Measurements from ENCODE around the gene CD300LG. TPM values are rescaled to one million over a fixed set of nuclear protein-coding genes. Genes with fewer than 3 reads are reported as not detected.
"Not testable (repeated sequence)": the region's sequence is repeated elsewhere in the genome, so short reads cannot be mapped to it uniquely, and the experiment has no call there.

CD300LG gene, protein sequence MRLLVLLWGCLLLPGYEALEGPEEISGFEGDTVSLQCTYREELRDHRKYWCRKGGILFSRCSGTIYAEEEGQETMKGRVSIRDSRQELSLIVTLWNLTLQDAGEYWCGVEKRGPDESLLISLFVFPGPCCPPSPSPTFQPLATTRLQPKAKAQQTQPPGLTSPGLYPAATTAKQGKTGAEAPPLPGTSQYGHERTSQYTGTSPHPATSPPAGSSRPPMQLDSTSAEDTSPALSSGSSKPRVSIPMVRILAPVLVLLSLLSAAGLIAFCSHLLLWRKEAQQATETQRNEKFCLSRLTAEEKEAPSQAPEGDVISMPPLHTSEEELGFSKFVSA
- total RNA-seq (under 1 TPM; 0.09 to 0.69 (median 0.37) TPM), polyA plus RNA-seq (1 to 10 TPM in 1 of 2 donors, under 1 TPM in 1; 0.47 to 4.3 TPM)

DNA sequence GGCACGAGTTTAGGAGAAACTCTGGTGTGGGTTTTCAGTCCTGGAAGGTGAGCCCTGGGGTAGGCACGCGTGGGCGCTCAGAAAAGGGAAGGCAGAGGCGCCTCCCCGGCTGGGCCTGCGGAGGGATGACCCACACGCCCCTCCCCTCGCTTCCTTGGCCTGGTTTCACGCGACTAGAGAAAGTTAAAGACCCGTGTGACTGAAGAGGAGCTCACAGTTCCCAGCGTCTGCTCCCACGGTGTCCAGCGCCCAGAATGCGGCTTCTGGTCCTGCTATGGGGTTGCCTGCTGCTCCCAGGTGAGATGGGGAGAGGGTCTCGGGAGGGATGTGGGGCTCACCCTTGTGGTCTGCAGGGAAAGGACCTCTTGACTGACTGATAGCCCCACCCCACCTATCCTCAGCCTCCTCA lies at the start of gene CD300LG:
CD300LG (plus strand) TSS at position 214 of the 409 bp plus-strand sequence; CDS start at position 255, 41 bp downstream.
- Histone ChIP-seq H3K9me3 (no peaks in the 10 kb centered on the region), H3K27me3 (no peaks in the 10 kb centered on the region), H3K4me3 (no peak within 1 kb of the TSS), H3K36me3 (no peaks in the 10 kb centered on the region), H3K27ac (peak within 1 kb of the TSS in 3 of 4 donors; percentile 29 to 47 (median 46)), H3K4me1 (peaks cover 0 to 5% (median 0%) of the 10 kb centered on the region in 3 donors)
- intact Hi-C loops (cut with DNase I) = no loop called here
- 43 to 45% methylated on average over 17 of the region's 17 CpGs for WGBS, 2 donors
- DNase-seq = peak in 1 of 6 donors; percentile 40
- no peak for FAIRE-seq
- TF ChIP-seq, protein P1, sequence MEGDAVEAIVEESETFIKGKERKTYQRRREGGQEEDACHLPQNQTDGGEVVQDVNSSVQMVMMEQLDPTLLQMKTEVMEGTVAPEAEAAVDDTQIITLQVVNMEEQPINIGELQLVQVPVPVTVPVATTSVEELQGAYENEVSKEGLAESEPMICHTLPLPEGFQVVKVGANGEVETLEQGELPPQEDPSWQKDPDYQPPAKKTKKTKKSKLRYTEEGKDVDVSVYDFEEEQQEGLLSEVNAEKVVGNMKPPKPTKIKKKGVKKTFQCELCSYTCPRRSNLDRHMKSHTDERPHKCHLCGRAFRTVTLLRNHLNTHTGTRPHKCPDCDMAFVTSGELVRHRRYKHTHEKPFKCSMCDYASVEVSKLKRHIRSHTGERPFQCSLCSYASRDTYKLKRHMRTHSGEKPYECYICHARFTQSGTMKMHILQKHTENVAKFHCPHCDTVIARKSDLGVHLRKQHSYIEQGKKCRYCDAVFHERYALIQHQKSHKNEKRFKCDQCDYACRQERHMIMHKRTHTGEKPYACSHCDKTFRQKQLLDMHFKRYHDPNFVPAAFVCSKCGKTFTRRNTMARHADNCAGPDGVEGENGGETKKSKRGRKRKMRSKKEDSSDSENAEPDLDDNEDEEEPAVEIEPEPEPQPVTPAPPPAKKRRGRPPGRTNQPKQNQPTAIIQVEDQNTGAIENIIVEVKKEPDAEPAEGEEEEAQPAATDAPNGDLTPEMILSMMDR (IDR thresholded peaks at IDR 0.05) = no peak
- ATAC-seq = peak in 2 of 4 donors; percentile 15 to 25

DNA sequence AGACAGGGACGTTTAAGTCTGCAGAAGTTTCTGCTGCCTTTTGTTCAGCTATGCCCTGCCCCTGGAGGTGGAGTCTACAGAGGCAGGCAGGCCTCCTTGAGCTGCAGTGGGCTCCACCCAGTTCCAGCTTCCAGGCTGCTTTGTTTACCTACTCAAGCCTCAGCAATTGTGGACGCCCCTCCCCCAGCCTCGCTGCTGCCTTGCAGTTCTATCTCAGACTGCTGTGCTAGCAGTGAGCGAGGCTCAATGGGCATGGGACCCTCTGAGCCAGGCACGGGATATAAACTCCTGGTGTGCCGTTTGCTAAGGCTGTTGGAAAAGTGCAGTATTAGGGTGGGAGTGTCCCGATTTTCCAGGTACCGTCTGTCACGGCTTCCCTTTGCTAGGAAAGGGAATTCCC lies 49.0 kb upstream of the CD300LG start:
- ATAC-seq; H3K27me3 ChIP-seq; H3K27ac ChIP-seq; H3K4me1 ChIP-seq; H3K36me3 ChIP-seq; H3K4me3 ChIP-seq; intact Hi-C loops (cut with DNase I); H3K9me3 ChIP-seq; DNase-seq; FAIRE-seq: not testable (repeated sequence)
- WGBS, 2 donors = 76 to 85% methylated on average over 8 to 9 of the region's 9 CpGs

DNA sequence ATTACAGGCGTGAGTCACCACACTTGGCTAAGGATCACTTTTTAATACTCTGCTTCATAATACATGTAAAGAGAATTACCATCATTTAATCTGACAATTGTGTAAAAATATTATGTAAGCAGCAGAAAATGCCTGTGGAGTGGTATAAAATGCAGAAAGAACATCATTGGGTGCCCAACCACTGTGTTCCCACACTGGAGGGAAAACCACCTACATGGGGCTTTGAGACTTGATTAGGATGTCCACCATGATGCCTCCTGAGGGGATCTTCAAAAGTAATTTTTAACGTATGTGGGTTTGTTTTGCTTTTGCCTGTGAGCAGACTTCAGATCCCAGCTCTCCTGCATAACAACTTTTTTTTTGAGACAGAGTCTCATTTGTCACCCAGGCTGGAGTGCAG lies 47.9 kb upstream of the CD300LG start:
- TF ChIP-seq, protein P1 (IDR thresholded peaks at IDR 0.05) = no peak
- intact Hi-C loops (cut with DNase I) = no loop called here
- WGBS, 2 donors = 76 to 77% methylated on average over 2 of the region's 2 CpGs

DNA sequence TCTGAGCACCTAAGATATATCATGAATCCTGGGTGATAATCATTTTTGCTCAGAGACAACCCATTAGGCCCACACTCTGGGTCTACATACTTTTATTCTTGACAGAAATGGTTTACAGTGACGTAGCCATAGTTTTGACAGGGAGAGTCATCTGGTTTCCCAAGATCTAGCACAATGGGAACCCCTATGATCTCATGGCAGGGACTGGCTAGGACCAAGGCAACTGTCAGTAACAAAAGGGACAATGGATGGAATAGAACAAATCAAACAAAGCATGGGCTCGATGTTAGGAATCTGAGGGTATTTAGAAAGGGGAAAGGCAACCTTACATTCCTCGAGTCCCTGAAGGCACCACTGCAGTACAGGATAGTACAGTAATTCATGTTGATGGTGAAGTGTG lies 46.2 kb upstream of the CD300LG start:
- ATAC-seq = no peak
- Histone ChIP-seq H3K4me1 (no peaks in the 10 kb centered on the region), H3K4me3 (no peak overlapping the region), H3K36me3 (no peaks in the 10 kb centered on the region), H3K9me3 (no peaks in the 10 kb centered on the region), H3K27me3 (no peaks in the 10 kb centered on the region), H3K27ac (no peak overlapping the region)
- intact Hi-C loops (cut with DNase I) = no loop called here
- no peak for DNase-seq
- no peak for FAIRE-seq
- WGBS, 2 donors = 81 to 89% methylated on average over 3 of the region's 3 CpGs
- TF ChIP-seq, protein P1 (IDR thresholded peaks at IDR 0.05) = no peak

More for the DNA sequence above, 47.9 kb upstream of the CD300LG start:
- Histone ChIP-seq H3K36me3 (no peaks in the 10 kb centered on the region), H3K27me3 (no peaks in the 10 kb centered on the region), H3K27ac (no peak overlapping the region), H3K4me3 (no peak overlapping the region), H3K4me1 (no peaks in the 10 kb centered on the region), H3K9me3 (no peaks in the 10 kb centered on the region)
- ATAC-seq (no peak), DNase-seq (no peak), FAIRE-seq (no peak)

DNA sequence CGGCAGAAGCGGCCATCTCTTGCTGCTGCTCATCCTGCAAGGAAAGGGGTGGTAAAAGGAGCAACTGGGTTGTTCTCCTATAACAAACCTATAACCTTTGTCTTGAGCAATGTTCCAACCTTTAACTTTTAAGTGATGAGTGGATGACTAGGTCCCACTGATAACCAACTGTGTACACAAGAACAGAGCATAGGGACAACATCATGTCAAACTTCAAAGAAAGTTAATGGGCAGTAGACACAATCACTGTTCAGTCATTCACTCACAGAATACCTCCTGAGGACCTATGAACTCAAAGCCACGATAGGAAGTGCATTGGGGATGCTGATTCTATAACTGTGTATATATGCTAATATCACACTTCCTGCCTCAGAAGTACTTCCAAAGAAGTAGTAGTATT lies 45.1 kb upstream of the CD300LG start:
- 80 to 86% methylated on average over 3 of the region's 3 CpGs for WGBS, 2 donors
- no peaks in the 10 kb centered on the region for H3K36me3 ChIP-seq

More for the DNA sequence above, 45.1 kb upstream of the CD300LG start:
- FAIRE-seq (no peak), ATAC-seq (no peak), DNase-seq (no peak)
- Histone ChIP-seq H3K27me3 (no peaks in the 10 kb centered on the region), H3K9me3 (no peaks in the 10 kb centered on the region), H3K4me1 (no peaks in the 10 kb centered on the region), H3K27ac (no peak overlapping the region), H3K4me3 (no peak overlapping the region)
- TF ChIP-seq, protein P1 (IDR thresholded peaks at IDR 0.05) = no peak
- intact Hi-C loops (cut with DNase I) = no loop called here

All from pancreas (tissue), 10 donors.